Fibroblast of upper back skin (primary cell): ENCODE results near the gene TUSC7.

Experiments
- DNase-seq: peaks from one replicate; pipeline ENCODE4 v3.0.0-alpha.2; 2013

The TUSC7 gene

DNA sequence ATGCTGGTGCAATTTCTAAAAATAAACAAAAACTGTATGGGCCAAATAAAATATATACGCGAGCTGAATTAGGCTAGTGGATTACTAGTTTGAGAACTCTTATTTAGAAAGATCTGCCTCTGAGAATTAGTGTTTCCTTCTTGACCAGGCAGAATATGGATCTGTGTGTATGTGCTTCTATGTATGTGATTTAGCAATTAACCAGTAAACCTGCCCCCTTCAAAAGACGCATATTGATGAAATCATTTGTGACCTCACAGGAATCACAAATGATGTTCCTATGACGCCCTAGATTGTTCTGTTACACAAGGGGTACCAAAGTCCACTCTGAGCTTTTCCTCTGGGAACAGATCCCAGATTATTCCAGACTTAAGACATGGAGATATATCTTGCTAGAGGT is at the start of gene TUSC7:
TUSC7 (plus strand) TSS at position 301 of the 400 bp plus-strand sequence.
- DNase-seq = no peak

DNA sequence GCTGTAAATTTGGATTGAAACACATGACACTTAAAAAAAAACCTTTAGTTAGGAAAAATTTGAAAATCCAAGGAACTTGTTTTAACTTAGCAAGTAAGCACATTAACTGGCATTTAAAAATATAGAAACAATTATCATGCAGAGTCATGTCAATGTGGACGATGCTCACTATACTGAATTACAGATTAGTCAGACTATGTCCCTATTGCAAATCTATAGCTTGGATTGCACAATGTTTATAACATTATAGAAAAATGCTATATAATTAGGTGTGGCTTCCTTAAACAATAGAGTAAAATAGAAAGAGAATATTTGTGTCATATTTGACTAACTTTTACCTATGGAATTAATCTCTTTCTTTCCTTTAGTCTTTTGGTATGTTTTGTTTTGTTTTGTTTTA is 48.4 kb upstream of the TUSC7 start:
- no peak for DNase-seq

DNA sequence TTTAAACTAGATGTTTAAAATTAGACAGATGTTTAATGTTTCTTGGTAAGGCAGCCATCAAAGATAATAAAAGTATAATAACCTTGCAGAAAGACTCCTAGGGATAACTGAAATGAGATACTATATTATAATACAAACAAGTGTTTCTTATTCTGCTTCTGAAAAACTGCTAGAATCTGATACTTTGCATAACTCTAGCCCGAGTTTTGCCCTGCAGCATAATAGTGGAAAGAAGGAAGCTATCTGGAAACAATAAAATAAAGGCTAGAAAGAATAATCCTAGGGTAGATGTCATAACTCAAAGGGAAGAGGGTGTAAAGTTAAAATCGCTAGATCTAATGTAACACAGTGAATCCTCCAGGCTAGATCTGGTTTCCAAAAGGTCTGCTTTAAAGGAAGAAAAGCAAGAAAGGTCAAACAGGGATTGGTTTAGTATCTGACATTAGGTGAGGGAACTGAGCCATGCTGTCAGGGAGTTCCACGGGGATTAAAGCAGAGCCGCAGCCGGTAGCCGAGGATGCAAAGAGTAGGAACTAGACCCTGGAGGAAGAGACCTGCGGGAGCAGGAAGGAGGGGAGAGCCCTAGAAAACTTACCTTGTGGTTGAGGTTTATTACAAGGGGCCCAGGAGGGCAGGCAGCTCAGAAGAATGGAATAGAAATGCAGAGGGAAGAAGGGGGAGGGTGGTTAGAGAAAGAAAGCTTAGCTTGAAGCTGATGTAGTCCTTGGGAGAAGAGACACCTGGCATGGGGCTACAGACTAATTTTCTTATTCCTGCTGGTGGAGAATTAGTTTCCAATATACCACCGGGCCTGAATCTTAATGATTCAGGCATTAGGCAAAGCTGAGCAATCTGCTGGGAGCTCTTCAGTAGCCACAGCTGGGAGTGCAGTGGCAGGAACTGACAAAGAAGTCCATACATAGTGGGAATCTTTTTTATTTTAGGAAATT is 46.1 kb upstream of the TUSC7 start:
- no peak for DNase-seq

DNA sequence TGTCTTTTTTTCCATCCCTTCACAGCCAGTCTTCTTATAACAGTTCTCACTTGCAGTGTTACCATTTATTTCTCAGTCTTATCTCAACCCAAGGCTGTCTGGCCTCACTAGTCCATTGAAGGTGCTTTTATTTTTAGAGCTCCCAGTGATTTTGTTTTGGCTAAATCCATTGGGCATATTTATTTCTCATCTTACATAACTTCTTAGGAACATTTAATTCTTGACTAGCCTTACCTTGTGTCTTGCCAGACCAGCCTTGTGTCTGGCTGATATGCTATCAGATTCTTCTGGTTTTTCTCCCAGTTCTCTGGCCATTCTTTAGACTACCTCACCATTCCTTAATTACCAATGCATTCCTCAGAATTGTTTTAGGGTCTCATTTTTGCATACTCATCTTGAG is 42.3 kb upstream of the TUSC7 start:
- DNase-seq = no peak

DNA sequence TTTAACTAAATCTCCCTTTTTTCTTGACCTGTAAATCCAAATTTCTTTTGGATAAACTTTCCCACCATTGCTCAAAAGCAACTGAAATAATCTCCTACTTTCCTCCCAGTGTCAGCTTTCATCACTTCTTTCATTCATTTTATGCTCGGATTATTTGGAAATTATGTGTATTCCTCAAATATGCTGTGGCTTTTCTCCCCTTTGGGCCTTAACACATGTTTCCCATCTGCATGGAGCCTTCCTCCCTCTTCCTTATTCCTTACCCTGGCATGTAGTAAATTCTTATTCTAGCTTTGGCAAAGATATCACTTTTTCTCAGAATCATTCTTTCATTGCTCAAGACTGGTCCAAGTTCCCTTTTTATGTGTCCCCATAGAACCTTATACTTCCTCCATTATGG is 41.8 kb upstream of the TUSC7 start:
- no peak for DNase-seq

DNA sequence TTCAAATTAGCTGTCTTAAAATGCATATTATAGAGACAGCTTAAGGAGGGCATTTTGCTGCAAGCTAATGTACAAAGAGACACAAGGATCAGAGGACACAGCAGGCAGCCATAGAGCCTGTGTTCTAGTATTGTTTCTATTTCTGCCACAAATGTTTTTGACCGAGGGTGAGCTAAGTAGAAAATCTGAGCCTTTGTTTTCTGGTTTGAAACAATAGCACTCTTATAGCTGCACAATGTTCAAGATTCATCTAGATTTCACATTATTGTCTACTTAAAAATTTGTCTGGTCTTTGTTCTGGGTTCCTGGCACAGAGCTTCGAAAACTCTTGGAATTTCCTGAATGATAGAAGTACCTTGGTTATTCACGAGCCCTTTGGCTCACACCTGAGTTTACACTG is 40.0 kb upstream of the TUSC7 start:
- DNase-seq = no peak

DNA sequence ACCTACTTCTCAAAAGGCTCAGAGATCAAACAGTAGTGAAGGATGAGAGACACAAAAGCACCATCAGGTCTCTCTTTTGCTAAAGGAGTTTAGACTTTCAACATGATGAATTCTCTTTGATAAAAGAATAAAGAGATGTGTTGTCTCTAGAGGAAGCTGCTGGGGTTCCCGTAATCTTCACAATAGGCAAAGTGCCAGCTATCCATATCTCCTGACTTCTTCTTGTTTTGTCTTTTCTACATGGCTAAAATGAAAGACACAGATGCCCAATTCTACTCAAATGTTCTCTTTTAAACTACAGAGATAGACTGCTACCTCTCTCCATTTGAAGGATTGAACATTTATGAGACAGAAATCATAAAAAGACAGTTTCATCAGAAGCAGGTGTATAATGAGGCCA is 38.4 kb upstream of the TUSC7 start:
- no peak for DNase-seq

DNA sequence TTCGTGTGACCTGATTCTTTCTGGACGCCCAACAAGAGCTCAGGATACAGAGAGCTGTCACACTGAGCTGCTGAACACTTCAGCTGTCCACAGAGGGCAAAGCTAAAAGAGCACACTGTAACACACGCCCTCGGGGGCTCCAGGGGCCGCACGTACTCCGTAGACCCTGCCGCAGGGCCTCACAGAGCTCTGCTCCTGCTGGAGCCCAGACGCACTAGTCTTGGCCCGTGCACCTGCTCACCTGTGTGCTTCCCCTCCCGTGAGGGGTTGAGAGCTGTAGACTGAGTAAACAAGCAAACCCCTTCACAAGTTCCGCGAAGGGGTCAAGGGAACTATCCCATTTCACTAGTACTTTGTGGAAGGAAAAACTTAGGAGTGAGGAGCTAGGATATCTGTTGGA is 30.7 kb upstream of the TUSC7 start:
- no peak for DNase-seq

DNA sequence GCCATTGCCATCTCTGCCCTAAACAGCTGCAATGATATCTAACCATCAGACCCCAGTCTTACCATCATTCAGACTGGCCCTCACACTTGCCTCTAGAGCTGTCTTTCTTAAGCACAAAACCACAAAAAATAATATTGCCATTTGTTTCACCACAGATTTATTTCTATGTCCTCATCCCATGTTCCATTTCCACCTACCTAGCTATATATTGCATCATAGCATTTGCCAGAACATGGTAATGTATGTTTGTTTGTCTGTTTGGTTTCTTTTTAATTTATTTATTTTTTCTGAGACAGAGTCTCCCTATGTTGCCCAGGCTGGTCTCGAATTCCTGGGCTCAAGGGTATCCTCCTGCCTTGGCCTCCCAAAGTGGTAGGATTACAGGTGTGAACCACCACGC is 18.5 kb upstream of the TUSC7 start:
- no peak for DNase-seq

DNA sequence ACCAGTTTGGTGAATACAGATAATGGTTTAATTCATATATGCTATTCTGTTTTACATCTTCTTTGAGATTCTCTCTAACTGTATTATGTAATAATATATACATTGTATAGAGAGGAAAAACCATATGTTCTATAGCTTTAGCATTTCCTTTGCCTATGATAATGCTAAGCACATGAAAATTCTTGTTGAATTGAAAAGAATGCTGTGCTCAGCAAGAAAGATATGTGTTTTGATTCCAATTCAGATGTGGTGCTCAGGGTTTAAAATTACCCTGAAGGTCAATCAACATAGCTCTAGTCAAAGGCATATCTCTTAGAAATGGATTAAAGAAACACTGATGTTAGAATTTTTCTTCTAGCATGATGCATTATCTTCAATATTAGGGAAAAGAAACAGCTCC is 8.5 kb upstream of the TUSC7 start:
- DNase-seq = no peak

DNA sequence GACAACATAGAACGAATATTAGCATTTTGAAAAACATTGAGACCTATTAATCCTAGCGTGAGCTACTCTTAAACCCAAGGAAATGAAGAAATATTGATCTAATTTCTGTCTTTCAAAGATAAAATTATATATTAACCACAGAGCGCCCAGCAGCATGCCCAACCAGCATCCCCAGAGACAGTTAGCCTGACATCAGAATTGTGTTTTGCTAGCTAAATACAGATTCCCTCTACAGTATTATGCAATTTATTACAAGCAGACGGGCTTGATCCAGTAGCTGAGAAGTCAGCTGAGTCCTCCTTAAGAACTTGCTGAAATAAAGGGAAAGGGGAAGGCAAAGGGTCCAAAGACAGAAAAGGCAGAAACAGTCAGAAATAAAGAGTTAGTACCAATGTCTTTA is 7.2 kb upstream of the TUSC7 start:
- no peak for DNase-seq

DNA sequence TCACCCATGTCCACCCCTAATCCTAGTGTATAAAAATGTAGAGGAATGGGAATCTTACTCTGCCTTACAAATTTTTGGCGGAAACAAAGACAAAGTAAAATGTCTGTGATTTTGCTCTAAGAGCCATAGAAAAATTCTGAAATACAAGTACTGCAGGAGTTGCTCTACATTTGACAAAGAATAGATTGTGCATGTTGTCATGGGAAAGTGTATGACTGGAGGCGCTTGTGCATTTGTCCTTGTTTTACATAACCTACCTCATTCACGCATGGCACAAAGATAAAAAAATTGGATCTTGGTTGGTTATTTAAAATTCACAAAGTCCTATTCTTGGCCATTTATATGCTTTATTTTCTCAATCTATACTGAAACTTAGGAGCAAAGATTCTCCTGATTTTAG is 2.0 kb upstream of the TUSC7 start:
- DNase-seq = no peak

DNA sequence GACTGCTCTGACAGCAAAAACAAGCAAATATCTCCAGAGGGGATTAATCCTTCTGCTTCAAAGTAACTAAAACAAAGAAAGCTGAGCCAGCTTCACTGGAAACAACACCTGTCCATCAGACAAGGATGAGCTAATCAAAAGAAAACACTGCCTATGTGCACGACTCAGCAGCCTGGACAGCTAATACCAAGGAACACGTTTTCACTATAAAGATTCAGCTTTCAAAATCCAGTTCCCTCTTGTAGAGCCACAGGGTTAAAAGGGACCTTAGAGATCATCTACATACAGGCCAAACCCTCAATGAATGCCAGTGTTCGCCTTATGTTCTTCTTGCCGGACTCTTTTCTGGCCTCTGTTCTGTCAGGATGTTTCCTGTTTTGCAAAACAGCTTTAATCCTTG is 6.9 kb downstream of the TUSC7 start:
- DNase-seq = no peak

DNA sequence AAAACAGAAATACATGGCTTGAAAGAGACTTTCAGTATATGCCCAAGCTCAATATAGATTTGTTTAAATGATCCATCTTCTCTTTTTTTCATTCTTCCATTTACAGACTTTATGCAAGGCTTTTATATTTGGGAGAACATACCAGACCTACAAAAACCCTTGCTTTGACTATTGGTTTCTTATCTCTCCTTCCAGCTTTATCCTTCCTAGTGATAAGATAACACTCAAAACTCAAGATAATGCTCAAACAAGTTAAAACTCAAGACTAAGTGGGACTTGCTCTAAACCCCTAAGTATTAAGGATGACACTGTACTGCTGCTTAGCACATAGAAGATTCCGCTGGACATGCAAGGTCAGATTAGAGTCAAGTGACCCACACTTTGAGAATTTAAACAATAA is 8.0 kb downstream of the TUSC7 start:
- DNase-seq = no peak

DNA sequence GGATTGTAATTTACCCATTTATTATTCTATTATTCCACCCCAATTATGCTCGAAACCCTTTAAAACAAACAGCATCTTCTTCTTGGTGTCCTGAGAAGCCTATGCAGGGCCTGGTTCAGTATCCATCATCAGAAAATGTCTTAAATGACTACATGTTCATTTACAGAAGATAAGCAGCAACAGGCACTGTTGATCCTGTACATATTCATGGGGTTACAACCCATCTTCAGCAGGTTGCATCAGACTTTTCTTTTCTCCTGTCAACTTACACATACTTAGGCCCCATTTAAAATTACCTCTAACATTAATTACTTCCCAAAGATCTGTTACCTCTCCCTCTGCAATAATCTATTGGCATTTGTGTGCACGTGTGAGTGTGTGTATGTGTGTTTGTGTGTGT is 18.9 kb downstream of the TUSC7 start:
- no peak for DNase-seq

DNA sequence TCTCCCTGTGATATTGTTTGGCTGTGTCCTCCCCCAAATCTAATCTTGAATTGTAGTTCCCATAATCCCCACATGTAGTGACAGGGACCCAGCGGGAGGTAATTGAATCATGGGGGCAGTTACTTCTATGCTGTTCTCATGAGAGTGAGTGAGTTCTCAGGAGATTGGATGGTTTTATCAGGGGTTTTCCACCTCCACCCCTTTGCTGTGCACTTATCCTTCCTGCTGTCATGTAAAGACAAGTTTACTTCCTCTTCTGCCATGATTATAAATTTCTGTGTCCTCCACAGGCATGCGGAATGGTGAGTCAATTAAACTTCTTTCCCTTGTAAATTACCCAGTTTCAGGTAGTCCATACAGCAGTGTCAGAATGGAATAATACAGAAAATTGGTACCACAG is 24.7 kb downstream of the TUSC7 start:
- DNase-seq = no peak

DNA sequence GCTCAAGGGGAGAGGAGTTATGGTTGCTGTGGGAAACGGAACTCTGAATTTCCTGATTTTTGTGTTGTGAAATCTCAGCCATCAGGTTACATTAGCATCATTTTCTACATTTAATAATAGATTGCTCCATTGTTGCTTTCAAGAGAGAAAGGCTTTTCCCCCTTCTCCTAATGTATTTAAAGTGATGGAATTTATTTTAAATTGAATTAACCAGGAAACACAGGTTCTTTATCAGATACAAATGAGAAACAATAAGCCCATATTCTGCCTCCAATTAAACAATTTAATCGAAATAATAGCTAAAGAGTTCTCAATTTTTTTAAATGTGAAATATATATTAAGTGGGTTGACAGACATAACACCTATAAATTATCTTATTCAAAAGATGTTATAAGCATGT is 30.1 kb downstream of the TUSC7 start:
- DNase-seq = no peak

DNA sequence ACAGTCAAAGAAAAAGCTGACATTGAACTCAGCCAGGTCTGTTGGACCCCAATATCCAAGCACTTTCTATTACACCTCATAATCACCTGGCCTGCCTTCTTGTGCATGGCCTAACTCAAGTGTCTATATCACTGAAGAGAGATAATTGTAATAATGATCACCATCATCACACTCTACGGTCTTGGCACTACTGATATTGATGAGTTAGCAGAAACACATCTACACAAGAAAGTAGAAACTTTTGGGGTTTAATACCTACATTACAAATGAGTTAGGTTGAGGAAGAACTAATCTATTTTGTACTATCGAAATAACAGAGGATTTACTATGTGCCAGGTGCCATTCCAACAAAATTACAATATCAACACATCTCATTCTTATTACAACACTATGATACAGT is 30.7 kb downstream of the TUSC7 start:
- DNase-seq = no peak

DNA sequence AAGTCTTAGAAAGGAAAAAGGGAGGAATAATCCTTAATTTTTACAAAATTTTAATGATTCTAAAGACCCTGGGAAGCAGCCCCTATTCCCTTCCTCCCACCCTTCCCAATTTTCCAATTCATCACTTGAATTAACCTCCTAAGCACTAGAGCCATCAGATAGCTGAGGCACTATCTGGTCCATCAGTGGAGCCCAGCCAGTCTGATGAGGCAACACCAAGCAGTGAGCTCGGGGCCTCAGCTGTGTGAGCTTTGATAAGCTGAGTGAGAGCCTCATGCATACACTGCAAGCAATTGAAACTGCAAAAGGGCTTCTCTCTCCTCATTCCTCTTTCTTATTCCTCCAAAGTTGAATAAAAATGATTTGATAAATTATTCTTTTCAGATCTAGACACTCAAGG is 31.9 kb downstream of the TUSC7 start:
- DNase-seq = no peak

DNA sequence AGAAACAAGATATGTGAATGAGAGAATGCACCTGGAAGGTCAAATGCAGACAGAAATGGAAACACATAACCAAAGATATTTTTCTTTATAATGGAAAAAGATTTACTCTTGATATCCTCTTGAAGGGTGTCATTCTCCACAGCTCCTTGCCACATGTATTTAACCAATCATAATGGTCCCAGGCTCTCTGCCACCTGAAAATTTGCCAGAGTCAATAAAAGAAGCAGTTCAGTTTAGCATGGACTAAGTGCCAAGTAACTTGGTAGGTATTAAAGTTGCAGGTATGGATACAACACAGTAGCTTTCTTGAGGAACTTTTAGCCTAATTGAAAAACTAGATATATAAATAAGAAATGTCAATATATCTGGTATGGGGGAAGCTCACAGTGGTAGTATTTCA is 33.5 kb downstream of the TUSC7 start:
- DNase-seq = no peak

DNA sequence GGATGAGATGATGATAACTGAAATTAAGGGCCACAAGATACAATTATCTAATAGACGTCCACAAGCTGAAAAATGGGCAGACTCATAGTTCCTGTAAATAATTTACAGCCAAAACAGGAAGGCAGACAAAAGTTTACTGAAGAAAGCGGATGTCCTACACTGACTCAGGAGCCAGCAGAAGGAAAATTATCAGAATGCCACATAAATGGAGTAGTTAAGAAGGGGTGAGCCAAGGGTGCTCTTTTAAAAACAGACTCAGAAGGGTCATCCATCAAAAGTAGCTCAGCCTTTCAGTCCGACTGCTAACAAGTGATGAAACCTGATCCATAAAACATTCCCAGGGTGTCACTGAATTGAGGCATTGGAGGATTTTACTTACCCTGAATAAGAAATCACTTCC is 39.8 kb downstream of the TUSC7 start:
- peak; percentile 6 for DNase-seq

DNA sequence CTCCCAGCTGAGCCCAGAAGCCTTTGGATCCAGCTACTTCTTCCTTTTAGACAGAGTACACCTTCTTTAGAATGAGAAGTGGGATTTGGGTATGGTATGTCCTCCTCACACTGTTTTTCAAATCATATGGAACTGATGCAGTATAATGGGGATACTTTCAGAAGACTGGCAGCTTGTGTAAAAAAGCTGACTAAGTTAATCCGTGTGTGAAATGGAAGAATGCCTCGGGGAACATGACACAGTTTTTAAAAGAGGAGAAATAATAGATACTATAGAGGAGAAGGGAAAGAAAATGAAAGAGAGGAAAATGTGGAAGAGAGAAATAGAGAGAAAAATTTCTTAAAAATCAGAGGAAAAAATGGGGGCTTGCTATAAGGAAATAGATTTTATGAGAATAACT is 47.7 kb downstream of the TUSC7 start:
- no peak for DNase-seq

DNA sequence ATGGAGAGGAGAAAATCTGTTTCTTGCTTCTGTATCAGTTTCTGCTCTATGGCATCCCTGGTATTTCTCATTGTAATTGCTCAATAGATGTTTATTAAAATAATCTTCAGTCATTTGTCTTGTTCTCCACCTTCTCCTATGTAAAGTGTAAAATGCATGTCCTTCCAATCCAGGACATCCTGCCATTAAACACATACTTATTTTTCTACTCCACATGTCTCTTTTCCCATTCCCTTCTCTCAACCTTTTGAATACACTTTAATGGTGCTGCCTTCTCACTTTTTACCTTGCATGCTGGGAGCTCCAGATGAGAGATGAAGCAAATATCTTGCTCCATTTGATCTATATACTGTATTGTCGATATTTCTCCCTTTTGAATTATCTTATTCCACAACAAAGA is 49.7 kb downstream of the TUSC7 start:
- no peak for DNase-seq
